Activated CD8-positive, alpha-beta T cell treated with anti-CD3 and anti-CD28 coated beads for 36 hours (primary cell): Measurements from ENCODE around the gene DRAXIN. TPM values are rescaled to one million over a fixed set of nuclear protein-coding genes. Genes with fewer than 3 reads are reported as not detected.

Experiments used
- ATAC-seq: fragments of 200-7000 bp; cut with Tn5 transposase; one replicate; pipeline ENCODE4 v1.10.0; 2021; ENCODE audit warnings: mild to moderate bottlenecking, moderate library complexity
- CTCF ChIA-PET: fragments of 350-600 bp; sonication (Branson Sonifier 250); formaldehyde crosslinking; loops from one replicate; lab custom pipeline; 2021; ENCODE audit warnings: antibody characterized with exemption; lab: Charles Lee
- POLR2A ChIA-PET: fragments of 350-600 bp; sonication (Branson Sonifier 250); formaldehyde crosslinking; loops from one replicate; lab custom pipeline; 2021; ENCODE audit warnings: antibody characterized with exemption; lab: Charles Lee
- DNase-seq: peaks from one replicate; pipeline ENCODE4 v3.0.0-alpha.2; 2020
- H3K27ac Mint-ChIP-seq: one replicate; pipeline ENCODE4 v1.8.0; 2021; ENCODE audit warnings: mild to moderate bottlenecking, mixed read lengths
- H3K27me3 Mint-ChIP-seq: one replicate; pipeline ENCODE4 v1.8.0; 2021; ENCODE audit warnings: mixed read lengths
- H3K36me3 Mint-ChIP-seq: one replicate; pipeline ENCODE4 v1.8.0; 2021; ENCODE audit warnings: low read depth, mixed read lengths
- H3K4me1 Mint-ChIP-seq: one replicate; pipeline ENCODE4 v1.8.0; 2021; ENCODE audit warnings: low read depth, mixed read lengths
- H3K4me3 Mint-ChIP-seq: one replicate; pipeline ENCODE4 v1.8.0; 2021; ENCODE audit warnings: mild to moderate bottlenecking, moderate library complexity, mixed read lengths
- H3K9me3 Mint-ChIP-seq: one replicate; pipeline ENCODE4 v1.8.0; 2021; ENCODE audit warnings: mixed read lengths
- intact Hi-C: fragments of 100-400 bp; cut with micrococcal nuclease; formaldehyde crosslinking; loops from one replicate; pipeline ENCODE4 v1.10.0; 2022
- total RNA-seq, 2 experiments: library from RNA; stranded (reverse); gene quantifications; one replicate each; pipeline ENCODE4 v1.2.3, GENCODE V29; 2021
- TF ChIP-seq, protein P1 (sequence below): fragments of 200-600 bp; IDR thresholded peaks from one replicate; pipeline ENCODE4 v1.8.0; 2022; ENCODE audit warnings: antibody characterized with exemption, mild to moderate bottlenecking

DRAXIN gene
- total RNA-seq, 2 experiments from 2014 or later = 0.18 to 0.20 TPM

DNA sequence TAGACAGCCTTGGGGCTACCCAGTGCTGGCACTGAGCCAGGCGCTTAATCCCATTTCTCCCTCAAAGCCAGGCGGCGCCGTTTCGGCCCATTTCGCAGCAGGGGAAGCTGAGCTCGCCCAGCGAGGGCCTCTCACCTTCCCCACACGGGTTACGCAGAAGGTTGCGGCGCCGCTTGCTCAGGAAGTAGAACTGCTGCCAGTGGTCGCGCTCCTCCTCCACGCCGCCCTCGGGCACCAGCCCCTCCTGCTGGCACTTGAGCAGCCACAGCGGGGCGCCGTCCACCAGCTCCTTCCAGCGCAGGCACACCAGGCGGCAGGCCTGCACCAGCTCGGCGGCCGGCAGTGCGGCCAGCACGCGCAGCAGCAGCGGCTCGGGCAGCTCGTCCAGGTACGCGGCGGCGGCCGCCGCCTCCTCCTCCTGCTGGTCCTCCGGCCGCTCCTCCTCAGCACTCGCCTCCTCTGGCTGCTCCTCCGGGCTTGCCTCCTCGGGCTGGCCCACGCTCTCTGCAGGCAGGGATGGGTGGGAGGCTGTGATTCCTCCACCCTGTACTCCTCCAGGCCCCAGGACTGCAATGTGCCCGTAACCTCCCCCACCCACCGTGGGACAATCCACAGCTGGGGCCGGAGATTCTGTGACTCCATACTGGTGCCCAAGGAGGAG lies 41.0 kb upstream of the DRAXIN start:
- Mint-ChIP-seq H3K27ac (peak overlapping the region; percentile 55), H3K4me3 (peak overlapping the region; percentile 69), H3K9me3 (no peaks in the 10 kb centered on the region), H3K4me1 (peaks cover 19% of the 10 kb centered on the region), H3K36me3 (no peaks in the 10 kb centered on the region), H3K27me3 (no peaks in the 10 kb centered on the region)
- peak; percentile 96 for DNase-seq
- ChIA-PET CTCF (interaction anchor here (0.6 to 12.3 kb wide), 33 partner anchors 9 to 612 kb away, joined by 3 to 136 read pairs (median 4); partner anchors contain the start of genes AGTRAP, DISP3, EXOSC10 and FBXO6), POLR2A (interaction anchor here (0.5 to 7.1 kb wide), 7 partner anchors 12 to 590 kb away, joined by 3 to 42 read pairs (median 11); partner anchors contain the start of genes AGTRAP and FBXO6)
- TF ChIP-seq, protein P1, sequence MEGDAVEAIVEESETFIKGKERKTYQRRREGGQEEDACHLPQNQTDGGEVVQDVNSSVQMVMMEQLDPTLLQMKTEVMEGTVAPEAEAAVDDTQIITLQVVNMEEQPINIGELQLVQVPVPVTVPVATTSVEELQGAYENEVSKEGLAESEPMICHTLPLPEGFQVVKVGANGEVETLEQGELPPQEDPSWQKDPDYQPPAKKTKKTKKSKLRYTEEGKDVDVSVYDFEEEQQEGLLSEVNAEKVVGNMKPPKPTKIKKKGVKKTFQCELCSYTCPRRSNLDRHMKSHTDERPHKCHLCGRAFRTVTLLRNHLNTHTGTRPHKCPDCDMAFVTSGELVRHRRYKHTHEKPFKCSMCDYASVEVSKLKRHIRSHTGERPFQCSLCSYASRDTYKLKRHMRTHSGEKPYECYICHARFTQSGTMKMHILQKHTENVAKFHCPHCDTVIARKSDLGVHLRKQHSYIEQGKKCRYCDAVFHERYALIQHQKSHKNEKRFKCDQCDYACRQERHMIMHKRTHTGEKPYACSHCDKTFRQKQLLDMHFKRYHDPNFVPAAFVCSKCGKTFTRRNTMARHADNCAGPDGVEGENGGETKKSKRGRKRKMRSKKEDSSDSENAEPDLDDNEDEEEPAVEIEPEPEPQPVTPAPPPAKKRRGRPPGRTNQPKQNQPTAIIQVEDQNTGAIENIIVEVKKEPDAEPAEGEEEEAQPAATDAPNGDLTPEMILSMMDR = peak; percentile 86
- intact Hi-C loops = loop anchor here (5.0 kb wide), 1 partner anchor 82 kb away; no protein-coding TSS in a partner anchor
- peak; percentile 85 for ATAC-seq

DNA sequence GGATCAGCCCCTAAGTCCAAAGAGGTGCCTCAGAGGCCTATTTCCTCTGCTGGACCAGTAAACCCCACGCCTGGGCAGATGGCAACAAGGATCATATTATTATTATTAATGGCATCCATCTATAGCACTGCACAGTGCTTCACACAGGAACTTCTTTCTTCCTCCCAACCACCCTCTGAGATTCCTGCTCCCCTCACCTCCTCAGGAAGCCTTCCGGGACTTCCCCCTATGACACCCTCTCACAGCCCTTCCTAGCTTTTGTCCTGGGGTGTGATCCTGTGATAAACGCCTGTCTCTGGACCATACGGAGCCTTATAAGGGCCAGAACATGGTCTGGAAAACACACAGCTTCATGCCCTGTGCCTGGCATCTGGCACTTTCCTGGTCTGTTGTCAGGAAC lies 40.5 kb upstream of the DRAXIN start:
- Mint-ChIP-seq H3K9me3 (no peaks in the 10 kb centered on the region), H3K27ac (peak overlapping the region; percentile 55), H3K27me3 (no peaks in the 10 kb centered on the region), H3K4me3 (peak overlapping the region; percentile 69), H3K4me1 (peaks cover 24% of the 10 kb centered on the region), H3K36me3 (peaks cover 3% of the 10 kb centered on the region)
- CTCF ChIA-PET = interaction anchor here (0.6 to 12.3 kb wide), 25 partner anchors 9 to 613 kb away, joined by 3 to 136 read pairs (median 6); partner anchors contain the start of genes AGTRAP, EXOSC10 and FBXO6
- ATAC-seq = no peak
- no peak for DNase-seq
- intact Hi-C loops = loop anchor here (5.0 kb wide), 1 partner anchor 81 kb away; no protein-coding TSS in a partner anchor
- TF ChIP-seq, protein P1 = no peak
- POLR2A ChIA-PET = interaction anchor here (1.2 to 7.1 kb wide), 5 partner anchors 12 to 590 kb away, joined by 4 to 42 read pairs (median 12); partner anchors contain the start of genes AGTRAP and FBXO6

DNA sequence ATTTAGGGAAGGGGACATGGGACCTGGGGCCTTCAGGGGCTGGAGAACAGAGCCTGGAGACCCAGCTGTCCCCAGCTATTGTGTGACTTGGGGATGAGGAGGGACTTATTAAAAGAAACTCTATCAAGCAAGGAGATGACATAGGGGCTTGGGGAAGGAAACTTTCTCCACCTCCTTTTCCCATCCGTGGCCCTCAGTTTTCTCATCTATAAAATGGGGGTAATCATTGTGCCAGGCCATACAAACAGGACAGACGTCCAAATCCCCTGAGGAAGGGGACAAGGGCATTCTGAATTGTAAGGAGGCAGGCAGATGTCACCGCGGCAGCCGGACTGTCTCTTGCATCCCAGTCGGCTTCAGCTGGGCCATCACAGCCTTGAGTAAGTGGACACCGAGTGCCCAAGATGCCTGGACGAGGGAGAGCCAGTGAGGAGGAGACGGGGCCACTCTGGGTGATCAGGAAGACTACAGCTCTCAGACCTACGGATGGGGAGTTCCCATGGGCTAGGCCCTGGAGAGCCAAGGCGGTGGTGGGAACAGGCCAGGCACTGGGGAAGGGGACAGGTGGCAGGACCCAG lies 39.2 kb upstream of the DRAXIN start:
- POLR2A ChIA-PET = interaction anchor here (3.3 to 7.1 kb wide), 2 partner anchors 10 to 67 kb away, joined by 11 to 42 read pairs; partner anchors contain the start of gene FBXO6
- H3K27ac Mint-ChIP-seq = no peak overlapping the region
- TF ChIP-seq, protein P1 = no peak

DNA sequence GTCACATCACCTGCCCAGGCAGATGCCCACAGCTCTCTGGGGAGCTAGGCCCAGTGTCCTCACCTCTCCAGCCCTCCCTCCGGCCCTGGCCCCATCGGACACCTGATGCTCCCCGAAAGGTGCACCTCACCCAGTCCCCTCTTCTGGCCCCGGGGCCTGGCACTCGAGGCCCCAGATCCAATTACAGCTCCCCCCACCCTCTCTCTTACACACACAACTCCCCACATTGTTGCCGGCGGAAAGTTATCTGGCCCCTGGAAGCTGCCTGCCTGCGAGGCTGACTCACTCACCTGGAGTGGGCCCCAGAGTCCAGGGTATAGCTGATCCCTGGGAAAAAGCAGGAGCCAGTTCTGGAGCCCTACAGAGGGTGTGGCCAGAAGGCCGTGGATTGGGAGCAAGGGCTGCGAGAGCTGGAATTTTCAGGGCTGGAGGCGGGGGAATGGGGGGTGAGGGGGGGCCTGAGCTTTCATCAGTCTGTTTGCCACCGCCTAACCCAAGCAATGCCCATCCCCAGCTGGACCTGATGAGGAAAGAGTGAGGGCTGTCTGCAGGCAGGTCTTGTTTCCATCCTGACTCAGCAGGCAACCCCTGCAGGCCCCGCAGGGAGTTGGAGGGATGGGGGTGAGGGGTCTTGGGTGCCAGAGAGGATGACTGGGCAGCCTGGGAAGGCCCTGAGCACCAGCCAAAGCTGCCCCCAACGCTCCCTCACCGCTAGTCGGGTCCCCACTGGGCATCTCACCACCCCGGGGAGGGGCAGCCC lies 38.2 kb upstream of the DRAXIN start:
- Mint-ChIP-seq H3K27ac (no peak overlapping the region), H3K9me3 (no peaks in the 10 kb centered on the region), H3K36me3 (peaks cover 6% of the 10 kb centered on the region), H3K27me3 (no peaks in the 10 kb centered on the region), H3K4me3 (peak overlapping the region; percentile 72), H3K4me1 (peaks cover 25% of the 10 kb centered on the region)
- CTCF ChIA-PET = interaction anchor here (0.6 to 12.3 kb wide), 7 partner anchors 11 to 616 kb away, joined by 3 to 136 read pairs (median 6); partner anchors contain the start of gene FBXO6
- intact Hi-C loops = loop anchor here (5.0 kb wide), 1 partner anchor 79 kb away; no protein-coding TSS in a partner anchor
- POLR2A ChIA-PET = interaction anchor here (0.9 to 7.1 kb wide), 7 partner anchors 9 to 257 kb away, joined by 3 to 42 read pairs (median 5); partner anchors contain the start of genes FBXO6 and MAD2L2
- ATAC-seq (no peak), DNase-seq (no peak)
- TF ChIP-seq, protein P1 = no peak

More for the DNA sequence above, 39.2 kb upstream of the DRAXIN start:
- intact Hi-C loops = loop anchor here (5.0 kb wide), 1 partner anchor 80 kb away; no protein-coding TSS in a partner anchor
- CTCF ChIA-PET = interaction anchor here (1.7 to 12.3 kb wide), 4 partner anchors 10 to 615 kb away, joined by 6 to 136 read pairs (median 41); partner anchors contain the start of gene FBXO6
- Mint-ChIP-seq H3K4me1 (peaks cover 25% of the 10 kb centered on the region), H3K9me3 (no peaks in the 10 kb centered on the region), H3K36me3 (peaks cover 6% of the 10 kb centered on the region), H3K27me3 (no peaks in the 10 kb centered on the region), H3K4me3 (no peak overlapping the region)
- ATAC-seq = no peak
- DNase-seq = no peak
